Left ventricle myocardium inferior (tissue), 1 donor: ENCODE results near the gene SERPINB10. TPM values are rescaled to one million over a fixed set of nuclear protein-coding genes. Genes with fewer than 3 reads are reported as not detected.

ENCODE experiments used
- DNase-seq: peaks from one replicate; pipeline ENCODE4 v3.0.0-alpha.2; 2020
- H3K27ac ChIP-seq: fragments of 200-600 bp; replicated peaks from 2 replicates; pipeline ENCODE4 v1.8.0; 2021
- H3K27me3 ChIP-seq: fragments of 200-600 bp; 2 replicates; pipeline ENCODE4 v1.8.0; 2021; ENCODE audit warnings: low read depth
- H3K36me3 ChIP-seq: fragments of 200-600 bp; 2 replicates; pipeline ENCODE4 v1.8.0; 2021
- H3K4me1 ChIP-seq: fragments of 200-600 bp; 2 replicates; pipeline ENCODE4 v1.8.0; 2021
- H3K4me3 ChIP-seq: fragments of 200-600 bp; 2 replicates; pipeline ENCODE4 v1.8.0; 2021; ENCODE audit warnings: mild to moderate bottlenecking, moderate library complexity
- H3K9me3 ChIP-seq: fragments of 200-600 bp; replicated peaks from 2 replicates; pipeline ENCODE4 v1.8.0; 2021
- intact Hi-C: fragments of 100-400 bp; cut with micrococcal nuclease; formaldehyde crosslinking; loops from one replicate; pipeline ENCODE4 v1.11.0; 2022
- total RNA-seq: library from RNA; stranded (reverse); fragmentation: NEBNext Ultra II Directional; extraction: Animal tissue kit (Norgen Biotek cat#: 25700); gene quantifications from one replicate; pipeline ENCODE4 v1.2.1, GENCODE V29; 2021
- TF ChIP-seq, protein P1 (sequence below): fragments of 200-600 bp; IDR thresholded peaks from 2 replicates; pipeline ENCODE4 v1.8.0; 2021; ENCODE audit warnings: antibody characterized with exemption, mild to moderate bottlenecking, borderline replicate concordance
- donor health status: DM: no; HTN: yes; CAD: no; lungs with severe emphysema.

SERPINB10 gene
- total RNA-seq, 1 donor from 2014 or later = not detected

DNA sequence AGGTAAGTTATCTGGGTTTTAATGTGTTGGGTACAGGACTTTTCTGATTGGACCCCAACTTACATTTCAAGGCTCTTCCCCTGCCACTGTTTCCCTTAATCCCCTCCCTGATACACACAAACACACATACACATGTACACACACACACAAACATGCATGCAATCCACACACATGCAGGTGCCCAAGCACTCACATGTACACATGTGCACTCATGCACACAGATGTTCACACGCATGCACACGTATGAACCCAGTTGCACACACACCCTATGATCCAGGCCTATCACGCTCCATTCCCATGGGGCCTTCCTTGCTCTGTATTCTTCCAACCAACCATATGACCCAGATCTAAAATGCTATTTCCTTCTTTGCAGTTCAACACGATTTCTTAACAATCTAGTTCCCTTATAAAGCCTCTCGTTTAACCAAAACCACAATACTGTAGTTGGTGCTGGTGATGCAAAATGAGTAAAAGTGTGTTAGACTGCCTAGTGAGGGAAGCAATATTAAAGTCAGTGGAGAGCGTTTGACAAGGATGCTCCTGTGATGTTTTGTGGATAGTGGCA lies 73.2 kb downstream of the SERPINB10 start:
- peaks cover 15% of the 10 kb centered on the region for H3K36me3 ChIP-seq
- TF ChIP-seq, protein P1, sequence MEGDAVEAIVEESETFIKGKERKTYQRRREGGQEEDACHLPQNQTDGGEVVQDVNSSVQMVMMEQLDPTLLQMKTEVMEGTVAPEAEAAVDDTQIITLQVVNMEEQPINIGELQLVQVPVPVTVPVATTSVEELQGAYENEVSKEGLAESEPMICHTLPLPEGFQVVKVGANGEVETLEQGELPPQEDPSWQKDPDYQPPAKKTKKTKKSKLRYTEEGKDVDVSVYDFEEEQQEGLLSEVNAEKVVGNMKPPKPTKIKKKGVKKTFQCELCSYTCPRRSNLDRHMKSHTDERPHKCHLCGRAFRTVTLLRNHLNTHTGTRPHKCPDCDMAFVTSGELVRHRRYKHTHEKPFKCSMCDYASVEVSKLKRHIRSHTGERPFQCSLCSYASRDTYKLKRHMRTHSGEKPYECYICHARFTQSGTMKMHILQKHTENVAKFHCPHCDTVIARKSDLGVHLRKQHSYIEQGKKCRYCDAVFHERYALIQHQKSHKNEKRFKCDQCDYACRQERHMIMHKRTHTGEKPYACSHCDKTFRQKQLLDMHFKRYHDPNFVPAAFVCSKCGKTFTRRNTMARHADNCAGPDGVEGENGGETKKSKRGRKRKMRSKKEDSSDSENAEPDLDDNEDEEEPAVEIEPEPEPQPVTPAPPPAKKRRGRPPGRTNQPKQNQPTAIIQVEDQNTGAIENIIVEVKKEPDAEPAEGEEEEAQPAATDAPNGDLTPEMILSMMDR = no peak
- intact Hi-C loops = no loop called here

DNA sequence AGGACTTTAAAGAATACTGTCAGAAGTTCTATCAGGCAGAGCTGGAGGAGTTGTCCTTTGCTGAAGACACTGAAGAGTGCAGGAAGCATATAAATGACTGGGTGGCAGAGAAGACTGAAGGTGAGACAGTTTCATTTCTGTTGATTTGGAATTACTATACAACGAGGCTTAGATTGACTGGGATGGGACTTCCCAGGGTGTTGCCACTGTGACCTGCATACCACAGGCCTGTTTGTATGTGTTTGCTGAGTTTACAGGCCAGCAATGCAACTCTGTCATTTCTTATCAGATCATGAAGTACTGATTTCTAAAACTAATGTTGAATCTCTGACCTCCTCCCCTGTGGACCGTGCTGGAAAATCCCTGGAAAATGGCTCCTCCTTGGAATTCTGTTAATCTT lies 74.0 kb downstream of the SERPINB10 start:
- no peak for DNase-seq
- TF ChIP-seq, protein P1 = no peak
- intact Hi-C loops = no loop called here
- peaks cover 15% of the 10 kb centered on the region for H3K36me3 ChIP-seq
- H3K4me3 ChIP-seq = no peak overlapping the region
- no peak overlapping the region for H3K27ac ChIP-seq
- peaks cover 8% of the 10 kb centered on the region for H3K4me1 ChIP-seq
- no peaks in the 10 kb centered on the region for H3K27me3 ChIP-seq
- no peaks in the 10 kb centered on the region for H3K9me3 ChIP-seq

More for the DNA sequence above, 73.2 kb downstream of the SERPINB10 start:
- Histone ChIP-seq H3K27me3 (no peaks in the 10 kb centered on the region), H3K9me3 (no peaks in the 10 kb centered on the region), H3K4me3 (no peak overlapping the region), H3K27ac (no peak overlapping the region), H3K4me1 (peaks cover 8% of the 10 kb centered on the region)
- DNase-seq = no peak

DNA sequence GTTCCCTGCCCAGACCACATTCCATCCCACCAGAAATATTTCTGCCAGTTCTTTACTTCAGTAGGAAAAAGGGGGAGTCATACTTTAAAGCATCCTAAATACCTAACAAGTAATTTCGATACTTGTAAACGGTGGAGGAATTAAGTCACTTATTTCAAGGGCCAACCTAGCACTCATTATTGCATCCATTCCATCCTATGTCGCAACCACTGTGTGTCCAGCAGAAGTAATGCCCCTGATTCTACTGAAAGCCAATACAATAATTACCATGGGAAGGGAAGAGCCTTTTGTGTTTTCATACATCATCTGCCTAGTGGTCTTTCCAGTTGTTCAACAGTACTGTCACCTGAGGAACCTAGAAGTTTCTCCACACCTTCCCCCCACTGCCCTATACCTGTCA lies 74.6 kb downstream of the SERPINB10 start:
- Histone ChIP-seq H3K9me3 (no peaks in the 10 kb centered on the region), H3K27me3 (no peaks in the 10 kb centered on the region), H3K4me1 (peaks cover 8% of the 10 kb centered on the region), H3K4me3 (no peak overlapping the region), H3K27ac (no peak overlapping the region), H3K36me3 (peaks cover 15% of the 10 kb centered on the region)
- DNase-seq = no peak
- TF ChIP-seq, protein P1 = no peak
- intact Hi-C loops = no loop called here

Other genes with a start within 250 kb of the SERPINB10 start
- gene SERPINB3, start 246.1 kb upstream of the SERPINB10 start, total RNA-seq = not detected
- gene SERPINB11, start 205.0 kb upstream of the SERPINB10 start, total RNA-seq = not detected
- not detected for gene SERPINB7, start 132.5 kb upstream of the SERPINB10 start, total RNA-seq
- not detected for gene SERPINB2, start 20.3 kb upstream of the SERPINB10 start, total RNA-seq
- gene HMSD, start 41.3 kb downstream of the SERPINB10 start, total RNA-seq = not detected
- gene SERPINB8, start 62.1 kb downstream of the SERPINB10 start, total RNA-seq = 2.3 TPM
- gene LINC00305, start 241.1 kb downstream of the SERPINB10 start, total RNA-seq = not detected